ENCODE data around the gene DYTN. TPM values are rescaled to one million over a fixed set of nuclear protein-coding genes. Genes with fewer than 3 reads are reported as not detected.

DYTN gene
- total RNA-seq, 4 donors from 2014 or later = not detected

GRCh38 chr2:206657087-206657486, 61.1 kb downstream of the DYTN start:
- no peaks in the 10 kb centered on the region for H3K27me3 ChIP-seq
- H3K4me1 ChIP-seq = no peaks in the 10 kb centered on the region
- H3K4me3 ChIP-seq = no peak overlapping the region
- no peaks in the 10 kb centered on the region for H3K36me3 ChIP-seq
- no peak for ATAC-seq
- TF ChIP-seq POLR2AphosphoS5 (IDR thresholded peaks at IDR 0.05) (no peak), EP300 (IDR thresholded peaks at IDR 0.05) (no peak), CTCF (IDR thresholded peaks at IDR 0.05) (no peak), POLR2A (IDR thresholded peaks at IDR 0.05) (no peak)
- 64% methylated on average over 1 of the region's 1 CpG; no CpG with 5 or more reads in 1 of the 2 donors for WGBS, 2 donors (ENCODE audit: low coverage in 1 of 2)
- H3K9me3 ChIP-seq = peaks cover 0 to 11% (median 0%) of the 10 kb centered on the region in 3 donors
- H3K27ac ChIP-seq = no peak overlapping the region

- Histone ChIP-seq H3K27ac (no peak overlapping the region), H3K4me1 (no peaks in the 10 kb centered on the region), H3K4me3 (no peak overlapping the region), H3K9me3 (no peaks in the 10 kb centered on the region), H3K36me3 (no peaks in the 10 kb centered on the region), H3K27me3 (peaks cover 13% of the 10 kb centered on the region)
- TF ChIP-seq POLR2AphosphoS5 (IDR thresholded peaks at IDR 0.05) (no peak), EP300 (IDR thresholded peaks at IDR 0.05) (no peak), POLR2A (IDR thresholded peaks at IDR 0.05) (no peak), CTCF (IDR thresholded peaks at IDR 0.05) (no peak)
- ATAC-seq = no peak
- WGBS, 2 donors (ENCODE audit: low coverage in 1 of 2) = 56 to 83% methylated on average over 1 of the region's 1 CpG
Observed at GRCh38 chr2:206647985-206648384, 70.2 kb downstream of the DYTN start.

GRCh38 chr2:206642075-206643025, 75.8 kb downstream of the DYTN start, which contains the start of gene FAM237A:
FAM237A (plus strand) TSS chr2:206642487; CDS start chr2:206644237, 1,750 bp downstream.
- Histone ChIP-seq H3K27ac (no peak within 1 kb of the TSS), H3K4me3 (no peak within 1 kb of the TSS), H3K27me3 (peaks cover 51% of the 10 kb centered on the region), H3K9me3 (no peaks in the 10 kb centered on the region), H3K36me3 (no peaks in the 10 kb centered on the region), H3K4me1 (peaks cover 0 to 7% (median 0%) of the 10 kb centered on the region in 3 donors)
- TF ChIP-seq POLR2AphosphoS5 (IDR thresholded peaks at IDR 0.05) (no peak), CTCF (IDR thresholded peaks at IDR 0.05) (no peak), EP300 (IDR thresholded peaks at IDR 0.05) (no peak)
- WGBS, 2 donors (ENCODE audit: low coverage in 1 of 2) = 4 to 5% methylated on average over 16 to 19 of the region's 56 CpGs
- no peak for ATAC-seq

GRCh38 chr2:206641226-206641625, 77.0 kb downstream of the DYTN start:
- no peak overlapping the region for H3K27ac ChIP-seq
- ATAC-seq = no peak
- WGBS, 2 donors (ENCODE audit: low coverage in 1 of 2) = 17 to 35% methylated on average over 1 to 2 of the region's 3 CpGs
- no peak overlapping the region for H3K4me3 ChIP-seq
- H3K27me3 ChIP-seq = peaks cover 51% of the 10 kb centered on the region
- TF ChIP-seq POLR2AphosphoS5 (IDR thresholded peaks at IDR 0.05) (no peak), EP300 (IDR thresholded peaks at IDR 0.05) (no peak), POLR2A (IDR thresholded peaks at IDR 0.05) (no peak), CTCF (IDR thresholded peaks at IDR 0.05) (no peak)
- no peaks in the 10 kb centered on the region for H3K36me3 ChIP-seq
- H3K9me3 ChIP-seq = no peaks in the 10 kb centered on the region
- H3K4me1 ChIP-seq = peaks cover 0 to 7% (median 0%) of the 10 kb centered on the region in 3 donors
